Astrocyte of the cerebellum (primary cell): ENCODE measurements around the gene GCM1.
"Not testable (repeated sequence)": the region's sequence is repeated elsewhere in the genome, so short reads cannot be mapped to it uniquely, and the experiment has no call there.

Source experiments
- DNase-seq: peaks from one replicate; pipeline ENCODE4 v3.0.0-alpha.2; 2011; ENCODE audit warnings: low read depth
- H3K4me3 ChIP-seq: 2 replicates; pipeline ENCODE4 v1.5.1; 2011; ENCODE audit warnings: mild to moderate bottlenecking, low read depth, low read length, moderate library complexity
- CTCF ChIP-seq: IDR thresholded peaks from 2 replicates; pipeline ENCODE4 v1.5.1; 2012; ENCODE audit warnings: low read length, low read depth, moderate library complexity, mild to moderate bottlenecking; ENCODE audit errors: missing control alignments
- in situ Hi-C: cut with HindIII; loops from 2 replicates; pipeline ENCODE4 v1.10.0; 2017; ENCODE audit warnings: low sequenced_read_pairs

The GCM1 gene

GRCh38 chr6:53165293-53165692 is 16.7 kb upstream of the GCM1 start:
- no peak for TF ChIP-seq CTCF
- DNase-seq = no peak
- no peak overlapping the region for H3K4me3 ChIP-seq
- in situ Hi-C loops = loop anchor here (5.0 kb wide), 1 partner anchor 317 kb away; no protein-coding TSS in a partner anchor

DNA sequence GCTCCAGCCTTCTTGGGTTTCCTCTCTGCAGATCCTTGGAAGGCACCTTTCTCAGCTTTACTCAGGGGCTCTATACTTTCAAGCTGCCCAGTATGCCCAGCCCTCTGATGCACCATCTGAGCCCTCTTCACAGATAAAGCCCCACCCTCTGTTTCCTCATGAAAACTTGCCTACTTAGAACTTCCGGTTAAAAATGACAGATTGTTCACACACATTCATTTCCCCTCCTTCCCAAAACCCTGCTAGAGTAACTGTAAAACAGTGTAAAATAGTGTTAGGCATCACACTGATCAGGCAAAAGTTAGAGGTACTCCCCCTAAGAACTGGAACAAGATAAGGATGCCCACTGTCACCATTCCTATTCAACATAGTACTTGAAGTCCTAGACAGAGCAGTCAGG is 14.0 kb upstream of the GCM1 start:
- H3K4me3 ChIP-seq = no peak overlapping the region
- in situ Hi-C loops = no loop called here
- DNase-seq = no peak
- TF ChIP-seq CTCF = no peak

DNA sequence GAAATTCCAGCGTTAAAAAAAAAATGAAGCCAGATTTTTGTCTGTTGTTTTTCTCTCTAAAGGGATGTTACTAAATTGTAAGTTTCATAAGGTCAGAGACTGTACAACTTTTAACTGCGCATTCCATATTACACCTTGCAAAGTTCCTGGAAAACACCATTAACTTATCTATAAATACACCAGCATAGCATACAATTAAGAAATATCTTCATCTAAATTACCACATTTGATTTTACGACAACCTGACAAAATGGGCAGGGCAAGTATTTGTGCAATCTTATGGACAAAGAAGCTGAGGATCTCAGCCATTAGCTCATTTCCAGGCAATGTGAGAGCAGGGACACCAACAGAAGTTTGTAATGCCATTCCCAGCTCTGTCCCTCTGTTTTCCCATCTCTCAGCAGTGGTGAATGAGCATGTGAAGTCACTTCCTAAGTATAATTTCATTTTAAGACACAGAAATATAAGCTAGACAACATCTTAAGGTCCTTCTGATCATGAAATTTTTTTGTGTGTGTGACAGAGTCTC is 12.9 kb upstream of the GCM1 start:
- no peak for TF ChIP-seq CTCF

DNA sequence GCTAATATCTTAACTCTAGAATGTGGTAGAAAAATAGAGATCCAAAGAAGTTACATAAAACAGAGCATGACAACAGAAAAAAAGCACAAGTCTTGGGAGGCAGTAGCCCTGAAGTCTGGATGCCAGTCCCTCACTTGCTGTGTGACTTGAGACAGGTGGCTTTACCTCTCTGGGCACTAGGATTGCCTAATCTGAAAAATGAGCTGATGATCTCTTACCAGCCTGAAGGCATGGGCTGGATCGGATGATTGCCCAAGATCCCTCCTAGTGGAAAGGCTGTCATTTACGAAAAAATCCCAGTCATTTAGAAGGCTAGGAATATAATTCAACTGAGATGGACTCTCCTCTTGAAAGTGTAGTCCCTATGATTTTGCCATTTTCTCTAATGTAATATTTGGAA is 10.9 kb upstream of the GCM1 start:
- no peak overlapping the region for H3K4me3 ChIP-seq
- no peak for TF ChIP-seq CTCF
- DNase-seq = no peak
- in situ Hi-C loops = no loop called here

More for the DNA sequence above, 12.9 kb upstream of the GCM1 start:
- H3K4me3 ChIP-seq = no peak overlapping the region
- in situ Hi-C loops = no loop called here
- no peak for DNase-seq

- H3K4me3 ChIP-seq, DNase-seq, in situ Hi-C loops: not testable (repeated sequence)
These were observed 9.4 kb upstream of the GCM1 start for GRCh38 chr6:53158076-53158475.

DNA sequence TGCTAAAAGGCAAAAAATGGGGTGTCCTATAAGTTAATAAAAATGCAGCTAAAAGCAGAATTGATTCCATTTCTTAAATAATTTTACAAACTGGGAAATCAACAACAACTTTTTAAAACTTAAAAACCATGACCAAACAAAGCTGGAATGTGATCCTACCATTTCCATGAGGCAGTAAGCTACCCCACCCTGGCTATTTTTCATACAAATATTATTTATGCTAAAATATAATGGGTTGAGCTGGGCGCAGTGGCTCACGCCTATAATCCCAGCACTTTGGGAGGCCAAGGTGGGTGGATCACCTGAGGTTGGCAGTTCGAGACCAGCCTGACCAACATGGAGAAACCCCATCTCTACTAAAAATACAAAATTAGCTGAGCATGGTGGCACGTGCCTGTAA is 6.6 kb upstream of the GCM1 start:
- H3K4me3 ChIP-seq, in situ Hi-C loops, DNase-seq: not testable (repeated sequence)

- no peak for TF ChIP-seq CTCF
- H3K4me3 ChIP-seq = no peak overlapping the region
- DNase-seq = no peak
- in situ Hi-C loops = no loop called here
These were observed 6.2 kb upstream of the GCM1 start for GRCh38 chr6:53154794-53155193.

- DNase-seq = no peak
- in situ Hi-C loops = no loop called here
- H3K4me3 ChIP-seq = no peak overlapping the region
- no peak for TF ChIP-seq CTCF
These were observed 5.4 kb upstream of the GCM1 start for GRCh38 chr6:53154071-53154470.
